ENCODE data around the gene MSL1. TPM values are rescaled to one million over a fixed set of nuclear protein-coding genes. Genes with fewer than 3 reads are reported as not detected.

Gene MSL1
- total RNA-seq, 1 experiment from 2014 or later, result 59.8 TPM

DNA sequence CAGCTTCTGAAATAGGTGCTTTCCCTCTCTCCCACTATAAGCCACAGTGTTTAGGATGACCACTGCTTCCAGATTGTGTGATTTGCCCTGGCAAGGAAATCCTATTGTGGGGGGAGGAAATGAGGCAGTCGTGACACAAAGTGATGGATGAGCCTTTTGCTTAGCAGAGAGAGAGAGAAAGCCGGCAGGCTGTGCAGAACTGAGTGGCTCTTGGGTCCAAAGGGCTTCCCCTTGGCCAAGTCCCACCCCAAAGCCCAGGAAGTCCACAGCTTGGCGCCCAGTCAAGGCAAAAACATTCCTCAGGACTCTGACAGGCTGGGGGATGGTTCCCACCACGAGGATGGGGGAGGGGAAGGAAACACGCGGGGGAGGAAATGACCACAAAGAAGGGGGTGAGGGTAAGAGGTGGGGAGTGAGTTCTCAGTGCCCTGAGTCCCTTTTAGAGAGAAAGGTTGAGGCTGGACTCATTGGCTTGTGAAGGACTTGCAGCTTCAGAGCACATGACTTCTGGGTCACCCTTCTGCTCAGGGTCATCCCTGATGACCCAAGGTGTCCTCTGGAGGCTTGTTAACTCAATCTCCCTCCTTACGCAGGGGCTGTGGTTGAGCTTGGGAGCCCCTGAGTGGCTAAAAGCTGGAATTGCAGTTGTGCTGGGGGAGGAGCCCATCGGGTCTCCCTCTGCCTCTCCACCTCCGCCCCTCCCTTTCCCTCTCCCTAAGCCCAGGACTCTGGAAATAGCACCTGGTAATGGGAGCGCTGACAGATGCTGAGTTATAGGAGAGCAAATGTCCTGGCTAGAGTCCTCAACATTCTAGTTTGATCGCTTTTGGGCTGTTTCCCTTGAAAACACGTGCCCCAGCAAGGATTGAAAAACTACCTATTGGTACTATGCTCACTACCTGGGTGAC is 10.3 kb upstream of the MSL1 start:
- TF ChIP-seq CTCF (IDR thresholded peaks at IDR 0.05; ENCODE audit: unreplicated experiment), result peak; percentile 83
- no TSS peak for BruUV-seq (replicated peaks)
- intact Hi-C loops (cut with micrococcal nuclease), result loop anchor here (1.0 to 5.0 kb wide), 2 partner anchors 84 to 98 kb away; no protein-coding TSS in a partner anchor
- Mint-ChIP-seq H3K4me3 (ENCODE audit: unreplicated experiment) (peak overlapping the region; percentile 25), H3K4me1 (ENCODE audit: insufficient read depth, unreplicated experiment) (peaks cover 42% of the 10 kb centered on the region), H3K27ac (ENCODE audit: low read depth, unreplicated experiment) (no peak overlapping the region), H3K36me3 (ENCODE audit: insufficient read depth, unreplicated experiment) (no peaks in the 10 kb centered on the region), H3K27me3 (ENCODE audit: insufficient read depth, unreplicated experiment) (no peaks in the 10 kb centered on the region), H3K9me3 (ENCODE audit: unreplicated experiment) (no peaks in the 10 kb centered on the region)
- POLR2A ChIA-PET, result interaction anchor here (0.6 to 9.5 kb wide), 21 partner anchors 11 to 179 kb away, joined by 3 to 340 read pairs (median 11); partner anchors contain the start of genes CASC3, CDC6, CSF3 and MED24
- CTCF ChIA-PET, result interaction anchor here (0.6 to 6.5 kb wide), 23 partner anchors 9 to 190 kb away, joined by 3 to 86 read pairs (median 5); partner anchors contain the start of genes CASC3, CSF3, MSL1 and NR1D1
- peak; percentile 94 for DNase-seq (ENCODE audit: unreplicated experiment)

- intact Hi-C loops (cut with micrococcal nuclease), result loop anchor here (5.0 kb wide), 1 partner anchor 85 kb away; no protein-coding TSS in a partner anchor
- POLR2A ChIA-PET, result interaction anchor here (0.7 to 9.5 kb wide), 31 partner anchors 9 to 178 kb away, joined by 3 to 340 read pairs (median 10); partner anchors contain the start of genes CASC3, CDC6, CSF3 and MED24
These were observed 9.5 kb upstream of the MSL1 start for GRCh38 chr17:40112191-40112711.

DNA sequence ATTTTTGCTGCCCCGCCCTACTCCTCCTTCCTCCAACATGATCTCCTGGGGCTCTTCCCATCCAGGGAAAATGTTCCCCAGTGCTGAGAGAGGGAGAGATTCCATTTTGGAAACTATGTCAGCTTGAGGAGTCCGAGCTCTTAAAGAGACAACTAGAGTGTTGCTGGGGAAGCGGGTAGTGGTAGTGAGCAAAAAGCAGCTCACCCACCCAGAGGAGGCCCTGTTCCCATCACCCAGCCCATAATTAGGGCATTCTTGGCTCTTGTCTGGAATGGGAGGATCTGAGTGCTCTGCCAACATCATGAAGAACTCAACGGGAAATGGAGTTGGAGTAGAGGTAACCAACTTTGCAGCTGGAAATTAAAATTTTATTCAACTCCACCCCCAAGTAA is 9.1 kb upstream of the MSL1 start:
- ChIA-PET POLR2A (interaction anchor here (0.7 to 9.5 kb wide), 32 partner anchors 8 to 239 kb away, joined by 3 to 340 read pairs (median 10); partner anchors contain the start of genes CASC3, CSF3, MED24 and MSL1), CTCF (interaction anchor here (0.5 to 6.5 kb wide), 42 partner anchors 8 to 1264 kb away, joined by 3 to 86 read pairs (median 6); partner anchors contain the start of genes CASC3, CSF3, MED24 and MSL1)
- H3K4me3 Mint-ChIP-seq (ENCODE audit: unreplicated experiment), result peak overlapping the region; percentile 74
- H3K36me3 Mint-ChIP-seq (ENCODE audit: insufficient read depth, unreplicated experiment), result no peaks in the 10 kb centered on the region
- TF ChIP-seq CTCF (IDR thresholded peaks at IDR 0.05; ENCODE audit: unreplicated experiment), result no peak
- H3K4me1 Mint-ChIP-seq (ENCODE audit: insufficient read depth, unreplicated experiment), result peaks cover 42% of the 10 kb centered on the region
- DNase-seq (ENCODE audit: unreplicated experiment), result no peak
- intact Hi-C loops (cut with micrococcal nuclease), result loop anchor here (1.0 to 5.0 kb wide), 4 partner anchors 49 to 178 kb away; no protein-coding TSS in a partner anchor
- H3K27ac Mint-ChIP-seq (ENCODE audit: low read depth, unreplicated experiment), result peak overlapping the region; percentile 78
- H3K9me3 Mint-ChIP-seq (ENCODE audit: unreplicated experiment), result no peaks in the 10 kb centered on the region
- no TSS peak for BruUV-seq (replicated peaks)
- H3K27me3 Mint-ChIP-seq (ENCODE audit: insufficient read depth, unreplicated experiment), result no peaks in the 10 kb centered on the region

More at GRCh38 chr17:40112191-40112711, 9.5 kb upstream of the MSL1 start:
- DNase-seq (ENCODE audit: unreplicated experiment), result no peak
- BruUV-seq (replicated peaks), result no TSS peak
- no peaks in the 10 kb centered on the region for H3K9me3 Mint-ChIP-seq (ENCODE audit: unreplicated experiment)
- H3K4me1 Mint-ChIP-seq (ENCODE audit: insufficient read depth, unreplicated experiment), result peaks cover 42% of the 10 kb centered on the region
- TF ChIP-seq CTCF (IDR thresholded peaks at IDR 0.05; ENCODE audit: unreplicated experiment), result no peak
- H3K4me3 Mint-ChIP-seq (ENCODE audit: unreplicated experiment), result peak overlapping the region; percentile 74
- no peaks in the 10 kb centered on the region for H3K36me3 Mint-ChIP-seq (ENCODE audit: insufficient read depth, unreplicated experiment)
- CTCF ChIA-PET, result interaction anchor here (1.0 to 6.5 kb wide), 33 partner anchors 8 to 205 kb away, joined by 3 to 86 read pairs (median 8); partner anchors contain the start of genes CASC3, CSF3, MED24 and MSL1
- H3K27ac Mint-ChIP-seq (ENCODE audit: low read depth, unreplicated experiment), result no peak overlapping the region
- no peaks in the 10 kb centered on the region for H3K27me3 Mint-ChIP-seq (ENCODE audit: insufficient read depth, unreplicated experiment)

All from MCF 10A (cell line).